Nephron progenitor cell (in vitro differentiated cells): ENCODE data around the gene TLR9.

Source experiments
- DNase-seq: peaks from one replicate; pipeline ENCODE4 v3.0.0; 2021
- H3K27ac Mint-ChIP-seq: 2 replicates; pipeline ENCODE4 v1.8.0; 2021; ENCODE audit warnings: mild to moderate bottlenecking, moderate library complexity, mixed read lengths
- H3K27me3 Mint-ChIP-seq: 2 replicates; pipeline ENCODE4 v1.8.0; 2021; ENCODE audit warnings: mild to moderate bottlenecking, low read depth, mixed read lengths; ENCODE audit not compliant: poor library complexity
- H3K36me3 Mint-ChIP-seq: 2 replicates; pipeline ENCODE4 v1.8.0; 2021; ENCODE audit warnings: low read depth, mixed read lengths
- H3K4me1 Mint-ChIP-seq: 2 replicates; pipeline ENCODE4 v1.8.0; 2021; ENCODE audit warnings: mixed read lengths
- H3K4me3 Mint-ChIP-seq: 2 replicates; pipeline ENCODE4 v1.8.0; 2021; ENCODE audit warnings: mild to moderate bottlenecking, moderate library complexity, mixed read lengths
- H3K9me3 Mint-ChIP-seq: 2 replicates; pipeline ENCODE4 v1.8.0; 2021; ENCODE audit warnings: mild to moderate bottlenecking, moderate library complexity, mixed read lengths
- CTCF ChIP-seq: fragments of 200-600 bp; sonication (generic); IDR thresholded peaks from 2 replicates; pipeline ENCODE4 v1.5.0; 2021; ENCODE audit warnings: antibody characterized with exemption

TLR9 gene

DNA sequence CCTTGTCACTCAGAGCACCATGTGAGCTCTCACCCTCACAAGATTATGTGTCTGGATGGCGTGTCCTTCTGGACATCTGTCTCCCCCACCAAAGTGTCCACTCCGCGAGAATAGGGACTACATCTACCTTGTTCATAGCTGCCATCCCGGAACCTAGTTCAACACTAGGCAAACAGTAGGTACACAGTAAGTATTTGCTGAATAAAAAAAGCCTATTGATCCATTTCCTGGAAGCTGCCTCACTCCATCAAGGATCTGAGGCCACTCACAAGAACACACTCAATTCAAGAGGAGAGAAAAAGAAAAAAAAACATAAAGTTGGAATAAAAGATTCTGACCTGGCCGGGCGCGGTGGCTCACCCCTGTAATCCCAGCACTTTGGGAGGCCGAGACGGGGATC is 38.7 kb downstream of the TLR9 start:
- peak overlapping the region; percentile 22 for H3K27ac Mint-ChIP-seq
- no peaks in the 10 kb centered on the region for H3K36me3 Mint-ChIP-seq
- H3K4me1 Mint-ChIP-seq = peaks cover 26% of the 10 kb centered on the region
- H3K9me3 Mint-ChIP-seq = no peaks in the 10 kb centered on the region
- DNase-seq = no peak
- H3K27me3 Mint-ChIP-seq = peaks cover 7% of the 10 kb centered on the region
- TF ChIP-seq CTCF = no peak
- no peak overlapping the region for H3K4me3 Mint-ChIP-seq

GRCh38 chr3:52185837-52186236 is 39.6 kb downstream of the TLR9 start:
- H3K4me3 Mint-ChIP-seq = no peak overlapping the region
- no peaks in the 10 kb centered on the region for H3K36me3 Mint-ChIP-seq
- no peak overlapping the region for H3K27ac Mint-ChIP-seq
- no peaks in the 10 kb centered on the region for H3K9me3 Mint-ChIP-seq
- no peak for TF ChIP-seq CTCF
- H3K27me3 Mint-ChIP-seq = peaks cover 14% of the 10 kb centered on the region
- H3K4me1 Mint-ChIP-seq = peaks cover 17% of the 10 kb centered on the region
- no peak for DNase-seq

DNA sequence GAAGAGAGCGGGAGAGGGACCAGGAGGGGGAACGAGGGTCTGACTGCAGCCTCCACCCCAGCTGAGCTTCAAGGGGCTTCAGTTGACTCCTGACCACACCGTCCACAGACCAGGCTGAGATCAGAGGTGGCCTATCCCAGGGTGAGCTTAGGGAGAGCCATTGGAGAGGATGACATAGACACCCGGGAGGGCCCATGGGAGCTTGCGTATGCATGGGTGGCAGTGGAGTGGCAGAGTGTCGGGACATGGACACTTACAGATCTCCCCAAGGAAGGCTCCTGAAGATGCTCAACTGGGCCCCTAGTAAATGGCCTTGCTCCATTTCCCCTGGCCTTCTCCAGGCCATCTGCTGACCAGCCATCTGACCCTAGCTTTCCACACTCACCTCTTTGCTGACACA is 40.1 kb downstream of the TLR9 start:
- H3K4me3 Mint-ChIP-seq = no peak overlapping the region
- peaks cover 17% of the 10 kb centered on the region for H3K27me3 Mint-ChIP-seq
- H3K36me3 Mint-ChIP-seq = no peaks in the 10 kb centered on the region
- no peak for TF ChIP-seq CTCF
- no peak for DNase-seq
- H3K9me3 Mint-ChIP-seq = no peaks in the 10 kb centered on the region
- peaks cover 12% of the 10 kb centered on the region for H3K4me1 Mint-ChIP-seq
- H3K27ac Mint-ChIP-seq = peak overlapping the region; percentile 46

DNA sequence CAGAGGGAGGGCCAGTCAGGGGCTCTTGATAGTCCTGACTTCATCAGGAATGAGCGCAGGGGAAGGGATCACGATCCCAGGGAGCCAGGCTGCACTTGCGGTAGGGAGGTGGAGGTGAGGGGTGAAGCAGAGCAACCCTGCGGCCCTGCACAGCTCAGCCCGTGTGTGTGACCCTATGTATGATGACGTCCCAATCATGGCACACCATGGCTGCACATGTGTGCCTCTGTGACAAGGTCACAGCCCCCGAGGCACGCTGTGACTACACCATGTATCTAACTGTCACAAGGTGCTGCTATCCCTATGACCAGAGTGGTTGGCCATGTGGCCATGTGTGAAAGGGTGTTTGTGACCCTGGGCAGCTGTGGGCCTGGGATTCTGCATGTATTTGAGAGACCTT is 40.8 kb downstream of the TLR9 start:
- Mint-ChIP-seq H3K4me3 (no peak overlapping the region), H3K27me3 (peaks cover 22% of the 10 kb centered on the region), H3K9me3 (no peaks in the 10 kb centered on the region), H3K4me1 (peaks cover 6% of the 10 kb centered on the region), H3K36me3 (no peaks in the 10 kb centered on the region), H3K27ac (no peak overlapping the region)
- TF ChIP-seq CTCF = no peak
- no peak for DNase-seq

DNA sequence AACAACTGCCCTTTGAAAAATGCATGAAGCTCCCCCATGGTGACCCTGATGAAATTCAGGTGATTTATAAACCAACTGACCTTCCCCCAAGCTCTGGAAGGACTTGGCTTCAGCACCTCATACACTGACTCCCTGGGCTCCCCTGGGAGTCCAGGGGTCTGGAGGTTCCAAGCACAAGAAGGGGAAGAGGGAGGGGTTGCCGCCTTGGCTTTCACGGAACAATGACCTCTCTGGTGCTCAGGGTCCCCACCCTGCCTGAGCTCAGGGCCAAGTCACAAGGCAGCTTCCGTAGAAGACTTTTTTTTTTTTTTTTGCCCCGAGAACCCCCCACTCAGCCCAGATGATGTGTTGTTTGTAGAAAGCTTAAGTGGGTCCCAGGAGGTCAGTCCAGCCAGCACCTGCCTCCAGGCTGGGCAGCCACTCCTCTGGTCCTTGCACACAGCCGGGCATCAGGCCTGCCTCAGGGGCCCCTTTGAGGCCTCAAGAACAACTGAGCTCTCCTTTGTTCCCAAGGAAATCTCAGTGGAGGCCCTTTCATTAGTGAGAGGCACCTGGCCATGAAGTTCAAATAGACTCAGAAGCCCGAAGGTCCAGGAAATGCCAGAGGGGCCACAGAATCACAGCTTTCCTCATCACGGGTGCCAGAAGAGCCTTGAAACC is 41.5 kb downstream of the TLR9 start:
- H3K4me1 Mint-ChIP-seq = peaks cover 4% of the 10 kb centered on the region
- no peaks in the 10 kb centered on the region for H3K9me3 Mint-ChIP-seq
- DNase-seq = no peak
- H3K27ac Mint-ChIP-seq = no peak overlapping the region
- no peak overlapping the region for H3K4me3 Mint-ChIP-seq
- TF ChIP-seq CTCF = no peak
- H3K36me3 Mint-ChIP-seq = no peaks in the 10 kb centered on the region
- H3K27me3 Mint-ChIP-seq = peaks cover 22% of the 10 kb centered on the region

GRCh38 chr3:52182691-52183090 is 42.8 kb downstream of the TLR9 start:
- TF ChIP-seq CTCF = no peak
- H3K9me3 Mint-ChIP-seq = no peaks in the 10 kb centered on the region
- H3K36me3 Mint-ChIP-seq = no peaks in the 10 kb centered on the region
- no peak for DNase-seq
- H3K4me1 Mint-ChIP-seq = peaks cover 4% of the 10 kb centered on the region
- peaks cover 33% of the 10 kb centered on the region for H3K27me3 Mint-ChIP-seq
- H3K4me3 Mint-ChIP-seq = no peak overlapping the region
- no peak overlapping the region for H3K27ac Mint-ChIP-seq
